Muscle of arm (tissue), 12 donors: ENCODE measurements around the gene PLEKHJ1. TPM values are rescaled to one million over a fixed set of nuclear protein-coding genes. Genes with fewer than 3 reads are reported as not detected.

Experiments used
- DNase-seq: peaks from one replicate; pipeline ENCODE4 v3.0.0-alpha.2; 2013
- polyA plus RNA-seq, 12 donors: library from polyadenylated mRNA; unstranded; fragments of 120-200 nt; gene quantifications; one replicate each; pipeline ENCODE4 v1.2.1, GENCODE V29; 2013; ENCODE audit not compliant: insufficient read length in 12 of 12

Gene PLEKHJ1
- polyA plus RNA-seq, 12 donors = 41.5 to 161 (median 54.8) TPM; not detected in 1

- no peak for DNase-seq
These were observed 11.3 kb downstream of the PLEKHJ1 start for GRCh38 chr19:2224754-2225349.

- DNase-seq = no peak
These were observed 12.2 kb downstream of the PLEKHJ1 start for GRCh38 chr19:2223959-2224358.

- no peak for DNase-seq
These were observed 12.7 kb downstream of the PLEKHJ1 start for GRCh38 chr19:2223391-2223790.

GRCh38 chr19:2221918-2222317 lies 14.2 kb downstream of the PLEKHJ1 start:
- no peak for DNase-seq

GRCh38 chr19:2221250-2221831 lies 14.8 kb downstream of the PLEKHJ1 start:
- no peak for DNase-seq

GRCh38 chr19:2219726-2220125 lies 16.4 kb downstream of the PLEKHJ1 start:
- DNase-seq = no peak

GRCh38 chr19:2217591-2217990 lies 18.5 kb downstream of the PLEKHJ1 start:
- DNase-seq = no peak

- no peak for DNase-seq
These were observed 19.5 kb downstream of the PLEKHJ1 start for GRCh38 chr19:2216361-2217225.

- DNase-seq = no peak
These were observed 20.8 kb downstream of the PLEKHJ1 start for GRCh38 chr19:2215281-2215751.

- DNase-seq = peak; percentile 50
These were observed 21.9 kb downstream of the PLEKHJ1 start for GRCh38 chr19:2214251-2214650.

- peak; percentile 76 for DNase-seq
These were observed 22.3 kb downstream of the PLEKHJ1 start for GRCh38 chr19:2213799-2214198.

- no peak for DNase-seq
These were observed 23.0 kb downstream of the PLEKHJ1 start for GRCh38 chr19:2212861-2213711.

GRCh38 chr19:2210987-2211740 lies 25.0 kb downstream of the PLEKHJ1 start:
- no peak for DNase-seq

GRCh38 chr19:2210206-2210605 lies 25.9 kb downstream of the PLEKHJ1 start:
- DNase-seq = no peak

- DNase-seq = no peak
These were observed 26.7 kb downstream of the PLEKHJ1 start for GRCh38 chr19:2209408-2209807.

- no peak for DNase-seq
These were observed 27.2 kb downstream of the PLEKHJ1 start for GRCh38 chr19:2208975-2209374.

- DNase-seq = peak; percentile 47
These were observed 27.9 kb downstream of the PLEKHJ1 start for GRCh38 chr19:2207991-2208860.

- DNase-seq = no peak
These were observed 29.1 kb downstream of the PLEKHJ1 start for GRCh38 chr19:2207008-2207407.

- no peak for DNase-seq
These were observed 33.8 kb downstream of the PLEKHJ1 start for GRCh38 chr19:2202366-2202765.
